Nucleus accumbens (tissue), 56 donors: ENCODE measurements around the gene MCRIP1.

ENCODE experiments used
- DNase-seq, 56 donors: peaks; one replicate each; lab custom pipeline; 2025; lab: John Stamatoyannopoulos, UW

MCRIP1 gene

DNA sequence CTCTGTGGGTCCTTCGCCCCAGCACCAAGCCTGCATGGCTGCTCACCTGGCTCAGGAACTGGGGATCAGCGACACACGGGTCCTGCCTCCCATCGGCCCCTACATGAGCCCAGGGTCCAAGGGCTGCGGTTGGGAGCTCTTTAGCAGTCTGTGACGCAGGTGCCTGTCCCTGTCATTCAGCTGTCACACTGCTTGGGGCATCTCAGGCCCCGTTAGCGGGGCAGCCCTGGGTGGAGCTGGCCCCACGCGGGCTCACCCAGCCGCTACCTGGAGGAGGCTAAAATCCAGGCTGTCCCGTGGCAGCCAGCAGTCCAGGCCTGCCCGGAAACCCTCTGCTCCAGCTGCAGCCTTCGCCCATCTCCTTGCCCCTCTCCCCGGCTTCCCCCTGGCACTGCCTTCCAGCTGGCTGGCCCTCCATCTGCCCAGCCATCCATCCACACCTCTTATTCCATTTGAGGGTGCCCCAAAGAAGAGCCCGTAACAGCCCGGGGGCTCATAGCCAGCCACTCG lies 25.8 kb downstream of the MCRIP1 start:
- DNase-seq, result no peak

DNA sequence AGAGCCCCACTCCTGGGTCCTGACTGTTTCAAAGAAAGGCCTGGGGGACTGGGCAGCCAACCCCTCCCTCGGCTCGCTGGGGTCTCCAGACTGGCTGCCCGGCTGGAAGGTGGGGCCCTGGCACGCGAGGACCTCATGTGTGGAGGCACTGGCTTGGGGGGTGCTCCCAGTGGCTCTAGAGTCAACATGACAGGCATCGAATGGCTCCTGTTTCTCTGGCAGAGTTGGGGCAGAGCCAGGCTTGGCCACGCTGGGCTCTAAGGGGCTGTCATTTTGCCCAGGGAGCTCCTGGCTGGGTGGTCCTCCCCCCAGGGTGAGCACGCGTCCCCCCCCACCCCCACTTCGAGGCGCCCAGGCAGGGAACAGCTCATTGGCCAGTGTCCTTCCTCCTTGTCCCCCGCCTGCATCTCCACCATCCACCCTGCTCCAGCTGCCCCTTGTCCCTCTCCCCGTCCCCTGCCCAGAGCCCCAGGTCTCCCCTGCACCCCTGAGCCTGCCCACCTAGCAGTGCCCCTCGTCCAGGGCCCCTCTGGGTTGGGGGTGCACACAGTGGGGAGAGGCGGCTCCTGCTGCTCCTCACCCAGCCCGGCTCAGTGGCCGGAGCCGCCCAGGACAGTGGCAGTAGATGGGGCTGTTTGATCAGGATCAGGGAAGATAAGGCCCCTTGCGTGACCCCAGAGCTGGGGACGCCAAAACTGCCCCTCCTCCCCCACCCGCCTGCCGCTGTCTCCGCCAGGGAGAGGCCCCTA lies 26.5 kb downstream of the MCRIP1 start:
- peak in 1 of 56 donors; percentile 3 for DNase-seq

DNA sequence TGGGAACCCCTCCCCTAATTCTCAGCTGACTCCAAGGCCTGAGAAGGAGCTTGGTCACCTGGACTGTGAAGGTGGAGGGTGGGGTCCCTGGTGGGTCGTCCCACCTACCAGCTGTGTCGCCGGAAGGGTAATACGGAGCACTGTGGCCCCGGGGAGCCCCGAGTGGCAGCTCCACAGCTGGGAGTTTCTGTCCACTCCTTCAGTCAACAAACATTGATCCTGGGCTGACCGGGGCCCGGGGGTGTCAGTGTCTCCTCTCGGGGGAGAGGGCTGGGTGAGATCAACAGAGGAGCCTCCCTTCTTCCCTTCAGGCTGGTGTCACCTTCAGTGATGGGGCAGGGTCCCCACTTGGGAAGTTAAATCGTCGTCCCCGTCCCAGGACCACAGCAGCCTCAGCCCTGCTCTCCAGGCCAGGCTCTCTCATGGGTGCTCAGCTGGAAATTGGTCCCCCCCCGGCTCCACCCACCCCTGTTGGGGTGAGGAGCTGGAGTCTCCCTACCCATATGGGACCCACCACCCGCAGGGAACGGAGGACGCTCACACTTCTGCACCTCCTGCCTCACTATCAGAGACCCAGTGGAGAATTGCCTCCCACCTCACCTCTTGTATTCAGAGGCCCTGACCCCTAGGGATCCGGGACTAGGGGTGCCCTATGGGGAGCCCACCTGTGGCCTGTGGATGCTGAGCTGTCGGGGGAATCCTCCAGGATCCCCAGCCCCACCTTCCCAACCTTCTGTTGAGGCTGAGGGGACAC lies 27.2 kb downstream of the MCRIP1 start:
- no peak for DNase-seq

DNA sequence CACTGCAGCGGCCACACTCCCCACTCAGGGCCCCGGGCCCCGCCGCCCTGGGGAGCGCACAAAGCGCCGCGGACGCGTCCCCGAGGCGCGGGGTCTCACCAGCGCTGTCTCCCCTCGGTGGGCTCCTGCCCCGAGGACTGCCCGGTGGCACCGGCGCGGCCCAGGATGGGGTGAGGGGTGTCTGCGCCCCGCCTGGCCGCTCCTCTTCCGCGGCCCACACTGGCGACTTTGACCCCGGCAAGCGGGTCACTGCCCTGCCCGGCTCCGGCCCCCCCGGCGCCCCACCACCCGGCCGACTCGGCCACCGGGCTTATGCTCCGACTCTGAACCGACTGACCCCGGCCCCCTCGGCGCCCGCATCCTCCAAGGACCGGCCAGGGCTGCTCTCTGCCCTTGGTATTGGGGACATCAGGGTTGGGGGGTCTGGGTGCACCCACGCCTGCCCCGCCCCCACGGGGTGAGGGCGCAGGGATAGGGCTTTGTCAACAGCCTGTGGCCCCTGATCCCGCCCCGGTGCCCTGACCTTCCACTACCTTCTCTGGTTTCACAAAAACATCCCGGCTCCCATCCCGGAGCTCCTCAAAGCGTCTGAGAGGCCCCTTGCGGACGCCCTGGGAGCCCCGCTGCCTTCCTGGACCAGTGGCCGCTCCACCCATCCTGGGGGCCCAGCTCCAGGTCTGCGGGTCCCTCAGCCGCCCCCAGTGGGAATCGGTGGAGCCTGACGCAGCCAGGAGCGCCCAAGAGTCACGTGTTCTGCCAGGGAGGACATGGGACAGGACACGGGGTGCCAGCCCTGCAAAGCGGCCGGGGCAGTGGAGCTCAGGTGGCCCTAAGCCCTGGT lies 28.3 kb downstream of the MCRIP1 start:
- DNase-seq, result no peak

DNA sequence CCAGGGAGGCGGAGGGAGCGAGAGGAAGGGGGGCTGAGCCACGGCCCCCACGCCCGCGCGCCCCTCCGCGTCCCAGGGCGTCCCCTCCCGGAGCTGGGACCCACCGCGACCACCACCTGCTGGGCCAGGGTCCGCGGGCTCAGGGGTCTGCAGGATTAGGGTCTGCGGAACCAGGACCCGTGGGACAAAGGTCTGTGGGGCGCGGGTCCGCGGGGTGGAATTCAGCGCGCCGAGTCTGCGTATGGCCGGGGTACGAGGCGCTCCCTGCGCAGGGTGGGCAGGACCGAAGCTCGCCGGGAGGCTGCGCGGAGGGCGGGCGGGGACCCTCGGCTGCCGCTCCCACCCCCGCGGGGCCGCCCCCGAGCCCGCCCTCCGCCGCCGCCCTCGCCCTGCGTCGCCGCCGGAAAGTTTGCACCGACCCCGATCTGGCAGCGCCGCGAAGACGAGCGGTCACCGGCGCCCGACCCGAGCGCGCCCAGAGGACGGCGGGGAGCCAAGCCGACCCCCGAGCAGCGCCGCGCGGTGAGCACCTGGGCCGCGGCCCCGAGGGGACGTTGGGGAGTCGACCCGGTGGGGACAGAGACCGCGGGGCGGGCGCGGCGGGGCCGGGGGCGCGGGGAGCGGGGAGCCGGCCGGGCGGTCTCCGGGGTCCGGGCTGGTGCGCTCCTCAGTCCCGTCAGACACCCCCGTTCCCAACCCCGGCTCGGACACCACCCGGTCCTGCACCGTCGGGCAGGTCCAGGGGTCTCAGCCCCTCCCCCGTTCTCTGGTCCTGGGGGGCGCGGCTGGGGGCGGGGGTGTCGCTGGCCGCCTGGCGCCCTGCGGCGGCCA lies 29.1 kb downstream of the MCRIP1 start, which contains the start of gene GCGR:
TSS of gene GCGR (plus strand) at position 423 of the 831 bp plus-strand sequence. CDS start 4,869 bp downstream, outside the sequence.
- DNase-seq, result peak in 1 of 56 donors; percentile 32

DNA sequence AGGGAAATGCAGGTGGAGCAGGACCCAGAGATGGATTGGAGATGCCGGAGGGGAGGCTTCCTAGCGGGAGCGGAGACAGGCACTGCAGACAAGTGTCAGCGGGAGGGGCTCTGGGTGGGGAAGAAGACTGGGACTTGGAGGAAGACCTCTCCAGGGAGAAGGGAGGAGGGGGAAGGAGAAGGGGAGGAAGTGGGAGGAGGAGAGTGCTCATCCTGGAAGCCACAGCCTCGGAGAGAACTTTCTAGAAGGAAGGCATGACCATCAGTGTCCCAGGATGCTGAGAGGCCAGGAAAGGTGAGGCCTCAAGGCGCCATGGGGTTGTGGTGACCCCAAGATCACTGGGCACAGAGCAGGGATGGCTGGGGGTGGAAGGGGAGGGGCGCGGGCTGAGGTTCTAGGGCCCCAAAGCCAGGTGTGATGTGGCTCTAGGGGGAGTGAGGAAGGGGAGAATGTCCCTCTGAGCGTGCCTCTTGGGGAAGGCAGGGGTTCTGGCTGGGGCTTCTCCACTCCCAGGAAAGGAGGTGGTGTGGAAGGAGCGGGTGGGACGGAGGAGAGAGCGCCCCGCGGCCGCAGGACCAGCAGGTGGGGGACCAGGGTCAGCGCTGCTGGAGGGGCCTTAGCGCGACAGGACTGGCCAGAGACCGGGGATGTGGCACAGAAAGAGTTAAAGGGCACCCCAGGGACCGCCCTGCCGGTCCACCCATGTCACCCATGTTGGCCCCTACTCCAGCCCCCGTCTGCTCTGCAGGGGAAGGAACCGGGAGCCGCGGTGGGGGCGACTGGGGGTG lies 30.0 kb downstream of the MCRIP1 start:
- no peak for DNase-seq

DNA sequence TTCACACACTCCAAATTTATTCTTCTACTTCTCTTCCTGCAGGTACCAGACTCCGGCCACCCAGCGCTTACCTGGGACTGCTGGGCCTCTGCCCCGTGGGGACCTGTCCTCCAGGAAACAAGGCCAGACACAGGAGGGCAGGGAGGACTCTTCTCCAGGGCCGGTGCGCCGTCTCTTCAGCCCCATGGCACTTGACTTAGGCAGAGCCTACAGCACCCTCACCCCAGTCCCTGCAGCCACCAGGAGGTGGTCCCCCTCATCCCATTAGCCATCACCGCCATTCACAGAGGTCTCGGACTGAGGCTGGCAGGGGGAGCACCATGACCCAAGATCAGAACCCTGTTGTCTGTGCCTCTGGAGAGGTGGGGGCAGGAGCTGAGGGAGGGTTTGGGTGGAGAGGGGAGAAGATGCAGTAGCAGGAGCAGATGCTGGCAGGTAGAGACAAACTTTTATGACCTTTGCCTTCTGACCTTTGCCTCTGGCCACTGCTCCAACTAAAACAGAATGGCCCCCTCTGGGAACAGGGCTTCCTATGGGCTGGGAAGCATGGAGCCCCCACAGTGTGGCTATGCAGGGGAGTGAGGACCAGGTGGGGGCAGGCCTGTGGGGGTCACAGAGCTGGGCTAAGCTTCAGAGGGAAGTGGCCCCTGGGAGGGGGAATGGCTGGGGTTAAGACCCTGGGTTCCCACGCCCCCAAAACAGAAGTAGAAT lies 30.9 kb downstream of the MCRIP1 start:
- DNase-seq, result no peak

DNA sequence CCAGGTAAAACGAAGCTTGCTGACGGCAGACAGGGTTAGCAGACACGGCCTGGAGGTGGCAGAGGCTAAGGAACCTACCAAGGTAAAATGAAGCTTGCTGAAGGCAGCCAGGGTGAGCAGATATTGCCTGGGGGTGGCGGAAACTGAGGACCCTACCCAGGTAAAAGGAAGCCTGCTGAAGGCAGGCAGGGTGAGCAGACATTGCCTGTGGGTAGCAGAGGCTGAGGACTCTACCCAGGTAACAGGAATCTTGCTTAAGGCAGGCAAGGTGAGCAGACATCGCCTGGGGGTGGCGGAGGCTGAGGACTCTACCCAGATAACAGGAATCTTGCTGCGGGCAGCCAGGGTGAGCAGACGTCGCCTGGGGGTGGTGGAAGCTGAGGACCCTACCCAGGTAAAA lies 31.8 kb downstream of the MCRIP1 start:
- no peak for DNase-seq

DNA sequence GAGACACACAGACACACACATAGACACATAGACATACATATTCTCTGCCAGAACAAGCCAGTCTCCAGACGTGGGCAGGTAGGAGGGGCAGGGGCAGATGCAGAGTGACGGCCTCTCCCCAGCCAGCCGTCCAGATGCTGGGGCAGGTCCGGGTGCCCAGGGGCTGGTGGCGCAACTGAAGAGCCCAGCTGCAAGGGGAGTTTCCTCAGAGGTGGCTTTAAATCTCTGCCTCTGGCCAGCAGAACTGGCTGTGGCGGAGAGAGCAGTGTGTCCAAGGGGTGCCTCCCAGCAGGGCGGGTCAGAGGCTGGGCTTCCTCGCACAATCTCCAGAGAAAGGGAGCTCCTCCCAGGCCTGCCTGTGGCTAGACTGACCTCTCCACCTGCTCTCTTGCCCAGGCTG lies 38.6 kb downstream of the MCRIP1 start:
- no peak for DNase-seq

DNA sequence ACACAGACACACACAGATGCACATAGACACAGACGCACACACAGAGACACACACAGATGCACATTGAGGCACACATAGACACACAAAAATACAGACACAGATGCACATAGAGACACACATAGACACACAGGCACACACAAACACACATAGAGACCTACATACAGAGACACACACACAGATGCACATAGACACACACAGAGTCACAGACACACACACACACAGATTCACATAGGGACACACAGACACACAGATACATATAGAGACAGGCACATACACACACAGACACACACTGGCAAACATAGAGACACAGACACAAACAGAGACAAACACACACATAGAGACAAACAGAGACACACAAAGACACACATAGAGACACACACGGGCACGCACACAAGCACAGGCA lies 39.0 kb downstream of the MCRIP1 start:
- DNase-seq, result no peak

DNA sequence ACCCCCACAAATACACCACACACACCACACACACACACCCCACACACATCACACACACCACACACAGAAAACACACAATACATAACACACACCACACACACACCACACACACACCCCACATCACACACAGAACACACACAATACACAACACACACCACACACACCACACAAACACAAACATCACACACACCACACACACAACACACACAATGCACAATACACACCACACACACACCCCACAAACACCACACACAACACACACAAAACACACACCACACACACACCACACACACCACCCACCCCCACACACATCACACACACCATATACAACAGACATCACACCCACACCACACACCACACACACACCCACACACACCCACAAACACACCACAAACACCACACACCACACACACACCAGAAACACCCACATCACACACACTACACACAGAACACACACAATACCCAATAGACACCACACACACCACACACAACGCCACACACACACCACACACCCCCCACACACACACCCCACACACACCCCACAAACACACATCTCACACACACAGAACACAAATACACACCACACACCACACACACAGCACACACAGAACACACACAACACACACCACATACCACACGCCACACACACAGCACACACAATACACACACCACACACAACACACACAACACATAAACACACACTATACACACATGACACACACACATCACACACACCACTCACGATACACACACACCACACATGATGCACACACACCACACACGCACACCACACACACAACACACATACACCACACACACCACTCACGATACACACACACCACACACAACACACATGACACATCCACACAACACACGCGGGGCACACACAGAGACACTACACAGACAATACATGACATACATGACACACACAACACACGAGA lies 40.1 kb downstream of the MCRIP1 start:
- no peak for DNase-seq
